Type B pancreatic cell (in vitro differentiated cells): ENCODE measurements around the gene SYNGR1. TPM values are rescaled to one million over a fixed set of nuclear protein-coding genes. Genes with fewer than 3 reads are reported as not detected.

Source experiments
- DNase-seq: peaks from one replicate; pipeline ENCODE4 v3.0.0; 2021; ENCODE audit warnings: mixed read lengths; ENCODE audit not compliant: unreplicated experiment; ENCODE audit errors: extremely low spot score
- H3K27ac Mint-ChIP-seq: 2 replicates; pipeline ENCODE4 v1.8.0; 2021; ENCODE audit warnings: mild to moderate bottlenecking, mixed read lengths
- H3K27me3 Mint-ChIP-seq: 2 replicates; pipeline ENCODE4 v1.8.0; 2021; ENCODE audit warnings: mixed read lengths
- H3K36me3 Mint-ChIP-seq: 2 replicates; pipeline ENCODE4 v1.8.0; 2021; ENCODE audit warnings: mixed read lengths
- H3K4me1 Mint-ChIP-seq: one replicate; pipeline ENCODE4 v1.8.0; 2021; ENCODE audit warnings: mixed read lengths; ENCODE audit not compliant: unreplicated experiment
- H3K4me3 Mint-ChIP-seq: 2 replicates; pipeline ENCODE4 v1.8.0; 2021; ENCODE audit warnings: mild to moderate bottlenecking, mixed read lengths
- H3K9me3 Mint-ChIP-seq: 2 replicates; pipeline ENCODE4 v1.8.0; 2021; ENCODE audit warnings: mixed read lengths
- CTCF ChIP-seq: fragments of 200-600 bp; sonication (generic); conservative IDR thresholded peaks from 2 replicates; pipeline ENCODE4 v1.5.0; 2021; ENCODE audit warnings: antibody characterized with exemption, mild to moderate bottlenecking
- long read RNA-seq: library from polyadenylated mRNA; unstranded; transcript quantifications from one replicate; pipeline ENCODE4 v2.0.0, GENCODE V29; 2020
- total RNA-seq: library from RNA; stranded (reverse); gene quantifications from 2 replicates; pipeline ENCODE4 v1.2.1, GENCODE V29; 2021; ENCODE audit warnings: low replicate concordance

Gene SYNGR1
- total RNA-seq, result 41.4 and 47.9 TPM in 2 replicates
- long read RNA-seq, transcript SYNGR1-202 (4 exons, 1,361 nt), result major isoform, 6 of 12 reads
- long read RNA-seq, partial matches to known transcripts, result 3 of 12 reads
- long read RNA-seq, other reads (novel, unspliced or antisense), result 3 of 12 reads

GRCh38 chr22:39349967-39350726 lies at the start of gene SYNGR1:
Gene SYNGR1, plus strand, starts transcription at chr22:39349991. Its CDS starts 20 bp downstream, at chr22:39350011.
- H3K27me3 Mint-ChIP-seq, result no peaks in the 10 kb centered on the region
- TF ChIP-seq CTCF, result no peak
- H3K4me3 Mint-ChIP-seq, result peak within 1 kb of the TSS; percentile 92
- no peaks in the 10 kb centered on the region for H3K36me3 Mint-ChIP-seq
- H3K4me1 Mint-ChIP-seq, result peaks cover 16% of the 10 kb centered on the region
- H3K9me3 Mint-ChIP-seq, result no peaks in the 10 kb centered on the region
- no peak for DNase-seq
- H3K27ac Mint-ChIP-seq, result peak within 1 kb of the TSS; percentile 89

- peaks cover 32% of the 10 kb centered on the region for H3K4me1 Mint-ChIP-seq
- peak overlapping the region; percentile 84 for H3K27ac Mint-ChIP-seq
- no peaks in the 10 kb centered on the region for H3K9me3 Mint-ChIP-seq
- H3K36me3 Mint-ChIP-seq, result no peaks in the 10 kb centered on the region
- no peak for TF ChIP-seq CTCF
- DNase-seq, result no peak
- H3K4me3 Mint-ChIP-seq, result peak overlapping the region; percentile 14
- H3K27me3 Mint-ChIP-seq, result no peaks in the 10 kb centered on the region
Measured at GRCh38 chr22:39300186-39300830, 49.5 kb upstream of the SYNGR1 start.

DNA sequence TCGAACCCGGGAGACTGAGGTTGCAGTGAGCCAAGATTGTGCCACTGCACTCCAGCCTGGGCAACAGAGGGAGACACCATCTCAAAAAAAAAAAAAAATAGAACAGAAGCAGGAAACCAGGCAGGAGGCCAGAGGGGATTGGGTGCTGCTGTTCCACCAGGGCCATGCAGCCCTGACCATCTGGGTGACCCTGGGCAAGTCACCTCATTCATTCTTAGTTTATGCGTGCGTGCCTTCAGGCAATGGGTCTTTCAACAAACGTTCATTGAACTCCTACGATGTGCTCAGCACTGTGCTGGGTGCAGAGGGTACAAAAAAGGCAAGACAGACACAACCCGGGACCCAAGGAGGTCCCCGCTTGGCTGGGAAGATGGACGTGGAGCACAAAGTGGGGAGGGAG lies 48.7 kb upstream of the SYNGR1 start:
- no peak for DNase-seq
- peak overlapping the region; percentile 25 for H3K27ac Mint-ChIP-seq
- peaks cover 29% of the 10 kb centered on the region for H3K4me1 Mint-ChIP-seq

GRCh38 chr22:39301926-39302325 lies 47.9 kb upstream of the SYNGR1 start:
- no peak for DNase-seq
- H3K4me1 Mint-ChIP-seq, result peaks cover 23% of the 10 kb centered on the region
- no peak for TF ChIP-seq CTCF
- no peak overlapping the region for H3K4me3 Mint-ChIP-seq
- H3K27ac Mint-ChIP-seq, result no peak overlapping the region
- H3K36me3 Mint-ChIP-seq, result peaks cover 5% of the 10 kb centered on the region
- no peaks in the 10 kb centered on the region for H3K9me3 Mint-ChIP-seq
- H3K27me3 Mint-ChIP-seq, result no peaks in the 10 kb centered on the region

More for the DNA sequence above, 48.7 kb upstream of the SYNGR1 start:
- Mint-ChIP-seq H3K36me3 (no peaks in the 10 kb centered on the region), H3K4me3 (no peak overlapping the region), H3K9me3 (no peaks in the 10 kb centered on the region), H3K27me3 (no peaks in the 10 kb centered on the region)
- TF ChIP-seq CTCF, result no peak

- Mint-ChIP-seq H3K4me1 (peaks cover 23% of the 10 kb centered on the region), H3K27me3 (no peaks in the 10 kb centered on the region), H3K9me3 (no peaks in the 10 kb centered on the region), H3K27ac (no peak overlapping the region), H3K36me3 (peaks cover 5% of the 10 kb centered on the region), H3K4me3 (no peak overlapping the region)
- DNase-seq, result no peak
- no peak for TF ChIP-seq CTCF
Measured at GRCh38 chr22:39302431-39302960, 47.3 kb upstream of the SYNGR1 start.
